Osteocyte (in vitro differentiated cells): ENCODE data around the gene ITGA11. TPM values are rescaled to one million over a fixed set of nuclear protein-coding genes. Genes with fewer than 3 reads are reported as not detected.

Source experiments
- DNase-seq: peaks from one replicate; pipeline ENCODE4 v3.0.0; 2021; ENCODE audit warnings: mixed read lengths; ENCODE audit not compliant: unreplicated experiment; ENCODE audit errors: extremely low spot score
- H3K27ac Mint-ChIP-seq: one replicate; pipeline ENCODE4 v1.8.0; 2021; ENCODE audit warnings: mild to moderate bottlenecking, mixed read lengths; ENCODE audit not compliant: unreplicated experiment
- H3K27me3 Mint-ChIP-seq: one replicate; pipeline ENCODE4 v1.8.0; 2021; ENCODE audit warnings: mixed read lengths; ENCODE audit not compliant: unreplicated experiment
- H3K36me3 Mint-ChIP-seq: one replicate; pipeline ENCODE4 v1.8.0; 2021; ENCODE audit warnings: mixed read lengths; ENCODE audit not compliant: unreplicated experiment
- H3K4me1 Mint-ChIP-seq: one replicate; pipeline ENCODE4 v1.8.0; 2021; ENCODE audit warnings: mixed read lengths; ENCODE audit not compliant: unreplicated experiment
- H3K4me3 Mint-ChIP-seq: one replicate; pipeline ENCODE4 v1.8.0; 2021; ENCODE audit warnings: mild to moderate bottlenecking, moderate library complexity, mixed read lengths; ENCODE audit not compliant: unreplicated experiment
- H3K9me3 Mint-ChIP-seq: one replicate; pipeline ENCODE4 v1.8.0; 2021; ENCODE audit warnings: mixed read lengths; ENCODE audit not compliant: unreplicated experiment
- total RNA-seq: library from RNA; stranded (reverse); gene quantifications from 2 replicates; pipeline ENCODE4 v1.2.1, GENCODE V29; 2021
- TF ChIP-seq, protein P1 (sequence below): fragments of 200-600 bp; sonication (generic); IDR thresholded peaks from 2 replicates; pipeline ENCODE4 v1.5.0; 2021; ENCODE audit warnings: antibody characterized with exemption, mild to moderate bottlenecking, moderate library complexity

Gene ITGA11
- total RNA-seq, 1 donor from 2014 or later: 1,149 TPM

DNA sequence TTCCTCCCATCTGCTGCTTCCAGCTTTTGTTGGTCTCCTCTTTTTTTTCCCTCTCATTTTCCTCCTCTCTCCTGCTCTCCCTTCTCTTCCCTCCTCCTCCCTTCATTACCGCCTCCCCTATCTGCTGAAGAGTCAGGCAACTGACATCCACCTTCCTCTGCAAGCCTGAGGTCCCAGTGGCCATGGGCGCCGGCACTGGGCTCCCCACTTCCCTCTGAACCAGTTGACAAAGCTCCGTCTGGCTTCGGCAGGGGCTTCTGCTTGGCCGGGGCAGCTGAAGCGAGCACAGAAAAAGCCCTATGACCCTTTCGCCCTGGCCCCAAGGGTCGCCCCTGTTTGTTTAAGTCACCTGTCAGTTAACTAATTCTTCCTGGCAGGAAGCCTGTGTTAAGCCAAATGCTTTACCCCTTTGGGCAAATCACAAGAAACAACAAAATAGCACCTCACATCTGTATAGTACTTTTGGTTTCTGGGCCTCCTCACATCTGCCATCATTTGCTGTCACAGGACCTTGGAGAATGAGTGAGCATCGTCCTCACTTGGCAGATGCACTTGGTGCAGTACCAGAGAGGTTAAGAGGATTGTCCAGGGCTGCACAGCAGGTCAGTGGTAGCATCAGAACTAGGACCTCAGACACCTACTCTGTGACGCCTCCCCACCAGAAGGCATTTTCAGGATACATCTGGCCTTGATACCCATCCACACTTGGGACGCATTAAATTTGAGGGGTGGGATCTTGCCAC is 27.7 kb downstream of the ITGA11 start:
- DNase-seq: peak; percentile 76
- Mint-ChIP-seq H3K4me1 (peaks cover 18% of the 10 kb centered on the region), H3K9me3 (no peaks in the 10 kb centered on the region), H3K4me3 (no peak overlapping the region), H3K27ac (peak overlapping the region; percentile 39), H3K36me3 (peaks cover 50% of the 10 kb centered on the region), H3K27me3 (no peaks in the 10 kb centered on the region)
- TF ChIP-seq, protein P1, sequence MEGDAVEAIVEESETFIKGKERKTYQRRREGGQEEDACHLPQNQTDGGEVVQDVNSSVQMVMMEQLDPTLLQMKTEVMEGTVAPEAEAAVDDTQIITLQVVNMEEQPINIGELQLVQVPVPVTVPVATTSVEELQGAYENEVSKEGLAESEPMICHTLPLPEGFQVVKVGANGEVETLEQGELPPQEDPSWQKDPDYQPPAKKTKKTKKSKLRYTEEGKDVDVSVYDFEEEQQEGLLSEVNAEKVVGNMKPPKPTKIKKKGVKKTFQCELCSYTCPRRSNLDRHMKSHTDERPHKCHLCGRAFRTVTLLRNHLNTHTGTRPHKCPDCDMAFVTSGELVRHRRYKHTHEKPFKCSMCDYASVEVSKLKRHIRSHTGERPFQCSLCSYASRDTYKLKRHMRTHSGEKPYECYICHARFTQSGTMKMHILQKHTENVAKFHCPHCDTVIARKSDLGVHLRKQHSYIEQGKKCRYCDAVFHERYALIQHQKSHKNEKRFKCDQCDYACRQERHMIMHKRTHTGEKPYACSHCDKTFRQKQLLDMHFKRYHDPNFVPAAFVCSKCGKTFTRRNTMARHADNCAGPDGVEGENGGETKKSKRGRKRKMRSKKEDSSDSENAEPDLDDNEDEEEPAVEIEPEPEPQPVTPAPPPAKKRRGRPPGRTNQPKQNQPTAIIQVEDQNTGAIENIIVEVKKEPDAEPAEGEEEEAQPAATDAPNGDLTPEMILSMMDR: no peak

DNA sequence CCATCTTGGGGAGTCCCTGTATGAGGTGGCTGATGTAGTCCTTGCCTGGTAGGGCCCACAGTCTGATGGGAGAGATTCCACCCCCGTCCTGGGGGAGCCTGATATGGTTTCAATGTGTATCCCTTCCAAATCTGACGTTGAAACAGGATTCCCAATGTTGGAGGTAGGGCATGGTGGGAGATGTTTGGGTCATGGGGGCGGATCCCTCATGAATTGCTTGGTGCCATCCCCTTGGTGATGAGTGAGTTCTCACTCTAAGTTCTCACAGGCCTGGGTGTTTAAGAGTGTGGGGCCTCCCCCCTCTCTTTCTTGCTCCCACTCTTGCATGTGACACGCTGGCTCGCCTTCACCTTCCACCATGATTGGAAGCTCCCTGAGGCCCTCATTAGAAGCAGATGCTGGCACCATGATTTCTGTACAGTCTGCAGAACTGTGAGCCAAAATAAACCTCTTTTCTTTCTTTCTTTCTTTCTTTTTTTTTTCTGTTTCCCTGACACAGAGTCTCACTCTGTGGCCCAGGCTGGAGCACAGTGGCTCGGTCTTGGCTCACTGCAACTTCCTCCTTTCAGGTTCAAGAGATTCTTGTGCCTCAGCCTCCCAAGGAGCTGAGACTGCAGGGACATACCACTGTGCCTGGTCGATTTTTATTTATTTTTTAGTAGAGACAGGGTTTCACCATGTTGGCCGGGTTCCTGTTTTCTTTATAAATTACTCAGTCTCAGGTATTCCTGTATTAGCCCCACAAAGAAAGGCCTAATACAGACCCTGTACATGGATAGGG is 28.6 kb downstream of the ITGA11 start:
- DNase-seq: peak; percentile 71
- TF ChIP-seq, protein P1: no peak
- Mint-ChIP-seq H3K27ac (peak overlapping the region; percentile 39), H3K4me3 (no peak overlapping the region), H3K27me3 (no peaks in the 10 kb centered on the region), H3K4me1 (peaks cover 21% of the 10 kb centered on the region), H3K36me3 (peaks cover 47% of the 10 kb centered on the region), H3K9me3 (no peaks in the 10 kb centered on the region)

DNA sequence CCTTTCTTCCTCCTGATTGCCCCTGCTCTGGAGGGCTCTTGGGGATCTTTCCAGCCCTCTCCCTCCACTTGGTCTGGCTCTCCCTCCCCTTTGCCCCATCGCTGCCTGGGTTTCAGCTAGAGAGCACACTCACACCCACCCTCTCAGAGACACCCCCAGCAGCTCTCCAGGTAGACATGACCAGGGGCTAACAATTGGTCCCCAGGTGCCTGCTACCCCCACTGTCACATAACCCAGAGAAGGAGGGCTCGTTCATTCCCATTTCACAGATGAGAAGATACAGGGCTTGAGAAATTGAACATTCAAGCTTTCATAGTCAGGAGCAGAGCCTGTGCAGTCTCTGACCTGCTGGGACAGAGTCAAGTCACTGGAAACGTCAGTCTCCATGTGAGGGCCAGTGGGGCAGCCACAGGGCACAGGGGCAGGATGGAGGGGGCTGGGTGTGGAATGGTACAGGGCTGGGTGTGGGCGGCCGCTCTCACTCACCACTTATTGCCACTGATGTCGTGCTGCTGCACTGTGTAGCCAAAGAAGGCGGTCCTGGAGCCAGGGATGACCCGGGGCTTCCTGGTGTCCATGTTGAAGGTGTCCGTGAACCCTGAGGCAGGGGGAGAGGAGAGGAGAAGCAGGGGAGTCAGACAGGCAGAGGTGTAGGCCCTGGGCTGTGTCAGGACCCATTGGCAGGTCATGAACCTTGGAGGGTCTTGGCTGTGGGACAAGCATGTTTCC is 29.4 kb downstream of the ITGA11 start:
- Mint-ChIP-seq H3K36me3 (peaks cover 42% of the 10 kb centered on the region), H3K4me3 (no peak overlapping the region), H3K27ac (peak overlapping the region; percentile 39), H3K27me3 (no peaks in the 10 kb centered on the region), H3K9me3 (no peaks in the 10 kb centered on the region), H3K4me1 (peaks cover 21% of the 10 kb centered on the region)
- peak; percentile 73 for DNase-seq
- TF ChIP-seq, protein P1: no peak

DNA sequence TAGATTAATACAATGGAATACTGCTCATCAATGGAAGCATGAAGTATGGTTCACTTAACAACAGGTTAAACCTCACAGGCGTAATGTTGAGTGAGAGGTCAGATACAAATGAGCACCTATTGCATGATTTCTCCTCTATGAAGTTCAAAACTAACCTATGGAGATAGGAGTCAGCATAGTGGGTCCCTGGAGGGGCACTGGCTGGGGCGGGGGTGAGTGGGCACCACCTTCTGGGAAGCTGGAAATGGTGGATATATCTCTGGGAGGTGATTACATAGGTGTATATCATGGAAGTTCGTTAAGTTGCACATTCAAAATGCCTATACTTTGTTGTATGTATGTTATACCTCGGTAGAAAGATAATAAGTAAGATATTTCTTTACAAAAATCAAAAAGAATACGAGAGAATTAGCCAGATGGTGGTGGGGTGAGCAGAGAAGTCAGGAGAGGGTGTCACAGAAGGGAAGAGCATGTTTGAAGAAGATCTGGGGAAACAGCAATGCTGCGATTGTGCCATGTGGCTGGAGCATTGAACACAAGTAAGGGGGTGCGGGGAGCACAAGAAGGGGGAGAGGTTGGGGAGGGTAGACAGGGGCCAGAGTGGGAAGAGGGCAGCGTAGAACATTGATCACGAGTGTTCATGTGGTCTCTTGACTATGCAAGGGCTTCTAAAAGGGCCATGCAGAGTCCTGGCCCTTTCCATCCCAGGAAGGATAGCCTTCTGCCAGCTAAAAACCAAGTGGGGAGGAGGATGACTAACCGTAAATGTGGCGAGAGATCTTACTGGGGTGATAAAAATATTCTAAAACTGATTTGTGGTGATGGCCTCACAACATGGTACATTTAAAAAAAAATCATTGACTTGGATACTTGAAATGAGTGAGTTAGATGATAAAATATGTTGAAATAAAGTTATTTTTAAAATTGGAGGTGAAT is 30.2 kb downstream of the ITGA11 start:
- Mint-ChIP-seq H3K27ac (peak overlapping the region; percentile 33), H3K27me3 (no peaks in the 10 kb centered on the region), H3K36me3 (peaks cover 42% of the 10 kb centered on the region), H3K4me3 (no peak overlapping the region), H3K9me3 (no peaks in the 10 kb centered on the region), H3K4me1 (peaks cover 21% of the 10 kb centered on the region)
- DNase-seq: no peak
- TF ChIP-seq, protein P1: no peak
